Hepatocyte (in vitro differentiated cells): ENCODE results near the gene SKIL. TPM values are rescaled to one million over a fixed set of nuclear protein-coding genes. Genes with fewer than 3 reads are reported as not detected.

Experiments used
- microRNA-seq: library from miRNA; unstranded; fragments of <30 nt; microRNA quantifications from one replicate; pipeline ENCODE4, GENCODE V29; 2017
- polyA plus RNA-seq: library from polyadenylated mRNA; unstranded; fragments of >200 nt; fragmentation: Nextera tagmentation; extraction: Ambion mirVana; gene quantifications from 2 replicates; pipeline ENCODE4 v1.2.1, GENCODE V29; 2016
- total RNA-seq: library from RNA; depleted of rRNA; stranded (reverse); fragments of >200 nt; gene quantifications from 2 replicates; pipeline ENCODE4 v1.2.3, GENCODE V29; 2014

SKIL gene
- total and polyA plus RNA-seq, 2 experiments from 2014 or later, result 28.9 to 87.5 TPM

Small RNA genes within 50 kb of the gene (microRNA-seq; reads per million reads assigned to microRNA genes)
- not detected for gene MIR6828

Other genes starting within 250 kb of the SKIL start
- gene PHC3, start 176.0 kb upstream of the SKIL start, total RNA-seq, result 36.2 and 36.6 TPM in 2 replicates
- gene PHC3, start 176.0 kb upstream of the SKIL start, polyA plus RNA-seq, result 39.8 and 39.9 TPM in 2 replicates
- 47.3 and 51.8 TPM in 2 replicates for gene PRKCI, start 135.3 kb upstream of the SKIL start, total RNA-seq
- 25.8 and 28.6 TPM in 2 replicates for gene PRKCI, start 135.3 kb upstream of the SKIL start, polyA plus RNA-seq
- gene CLDN11, start 61.2 kb downstream of the SKIL start, total RNA-seq, result 21.9 and 29.5 TPM in 2 replicates
- gene CLDN11, start 61.2 kb downstream of the SKIL start, polyA plus RNA-seq, result 6.1 and 7.7 TPM in 2 replicates
- gene SLC7A14, start 228.4 kb downstream of the SKIL start, total RNA-seq, result 0.08 and 0.10 TPM in 2 replicates
- not detected in 2 replicates for gene SLC7A14, start 228.4 kb downstream of the SKIL start, polyA plus RNA-seq